ENCODE data around the gene HOXA4.

Gene HOXA4

DNA sequence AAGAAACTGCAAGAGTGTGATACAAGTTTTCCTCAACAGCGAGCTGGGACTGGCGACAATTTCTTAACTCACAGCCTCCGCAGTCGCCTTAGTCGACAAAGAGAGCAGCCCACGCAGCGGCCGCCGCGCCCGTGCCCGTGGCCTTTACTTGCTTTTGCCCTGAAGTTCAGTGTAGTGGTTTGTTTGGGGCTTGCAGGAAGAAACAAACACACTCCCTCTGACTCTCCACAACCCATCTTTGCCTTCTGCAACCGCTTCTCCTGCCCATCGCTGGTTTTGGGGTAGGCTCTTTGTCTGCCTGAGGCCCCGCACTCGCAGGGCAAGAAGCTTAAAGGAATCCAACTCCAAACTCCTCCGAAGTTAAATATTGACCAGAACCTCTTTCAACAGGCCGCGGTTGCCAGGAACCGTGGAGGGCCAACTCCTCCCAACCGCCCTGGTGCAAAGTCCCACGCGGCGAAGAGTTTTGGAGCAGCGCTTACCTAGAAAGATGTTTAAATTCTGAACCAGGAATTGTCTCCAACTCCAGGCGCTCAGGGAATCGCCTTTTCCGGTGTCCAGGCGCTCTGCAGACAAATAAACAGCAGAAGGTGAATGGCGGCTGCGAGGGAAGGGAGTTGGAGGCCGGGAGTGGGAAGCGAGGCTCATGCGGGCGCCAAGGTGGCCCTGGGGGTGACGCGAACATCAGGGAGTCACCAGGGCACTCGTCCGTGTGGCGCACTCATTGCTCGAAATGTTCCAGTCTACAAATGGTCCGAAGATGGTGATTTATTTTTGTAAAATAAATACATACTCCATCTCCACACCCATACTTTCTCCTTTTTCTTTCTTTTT is 8.3 kb downstream of the HOXA4 start:
- no peaks in the 10 kb centered on the region for H3K79me2 ChIP-seq (ENCODE audit: control insufficient read depth, insufficient read depth, low read length)
- H3K27me3 ChIP-seq (ENCODE audit: insufficient read depth, low read length, poor library complexity): peaks cover 97% of the 10 kb centered on the region

DNA sequence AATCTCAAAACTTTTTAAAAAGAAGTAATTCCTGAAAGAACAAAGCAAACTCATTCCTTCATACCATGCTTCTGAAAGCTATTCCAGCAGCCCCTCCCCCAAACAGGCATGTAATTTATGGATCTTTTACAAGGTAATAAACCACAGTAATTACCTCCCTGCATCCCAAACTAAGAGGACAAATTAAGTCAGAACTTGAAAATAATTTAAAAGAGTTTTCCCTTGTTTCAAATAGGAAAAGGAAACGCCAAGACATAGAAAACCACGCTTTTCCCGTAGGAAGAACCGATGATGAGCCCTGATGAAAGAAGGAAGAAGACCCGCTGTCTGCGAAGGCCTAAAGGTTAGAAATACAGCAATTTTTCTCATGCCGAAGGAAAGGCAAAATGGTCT is 8.9 kb downstream of the HOXA4 start:
- no peak overlapping the region for H3K4me3 ChIP-seq (ENCODE audit: low read length)
- peaks cover 97% of the 10 kb centered on the region for H3K27me3 ChIP-seq (ENCODE audit: insufficient read depth, low read length, poor library complexity)

More for the DNA sequence above, 8.3 kb downstream of the HOXA4 start:
- no peak overlapping the region for H2BK15ac ChIP-seq (replicated peaks; ENCODE audit: low read depth)
- H3K27ac ChIP-seq (ENCODE audit: low read depth, low read length): no peak overlapping the region
- H3K4ac ChIP-seq (ENCODE audit: low read depth, low read length): no peak overlapping the region
- no peak overlapping the region for H3K9ac ChIP-seq (ENCODE audit: low read length)
- no peak overlapping the region for H2BK120ac ChIP-seq (ENCODE audit: low read depth, low read length)
- H3K79me1 ChIP-seq (ENCODE audit: low read length): no peaks in the 10 kb centered on the region
- no peak for DNase-seq
- no peak overlapping the region for H2AK5ac ChIP-seq (ENCODE audit: low read length)
- H3K23ac ChIP-seq (ENCODE audit: low read length): no peak overlapping the region
- no peak overlapping the region for H3K56ac ChIP-seq (ENCODE audit: low read length)
- no peak overlapping the region for H3K4me3 ChIP-seq (ENCODE audit: low read length)
- no peaks in the 10 kb centered on the region for H3K36me3 ChIP-seq (ENCODE audit: control insufficient read depth, insufficient read depth, low read length)
- H4K5ac ChIP-seq (ENCODE audit: low read length): no peak overlapping the region
- no peak overlapping the region for H4K8ac ChIP-seq (ENCODE audit: low read depth, low read length)
- H3K4me2 ChIP-seq (ENCODE audit: low read length): no peak overlapping the region
- no peak overlapping the region for H3K18ac ChIP-seq (ENCODE audit: low read length)
- H2BK5ac ChIP-seq (ENCODE audit: low read length): no peak overlapping the region
- no peaks in the 10 kb centered on the region for H3K4me1 ChIP-seq (ENCODE audit: control insufficient read depth, low read depth, low read length)
- no CpG with 5 or more reads among the region's 42 CpGs for WGBS (ENCODE audit: extremely low coverage, insufficient coverage, low lambda C conversion rate)

DNA sequence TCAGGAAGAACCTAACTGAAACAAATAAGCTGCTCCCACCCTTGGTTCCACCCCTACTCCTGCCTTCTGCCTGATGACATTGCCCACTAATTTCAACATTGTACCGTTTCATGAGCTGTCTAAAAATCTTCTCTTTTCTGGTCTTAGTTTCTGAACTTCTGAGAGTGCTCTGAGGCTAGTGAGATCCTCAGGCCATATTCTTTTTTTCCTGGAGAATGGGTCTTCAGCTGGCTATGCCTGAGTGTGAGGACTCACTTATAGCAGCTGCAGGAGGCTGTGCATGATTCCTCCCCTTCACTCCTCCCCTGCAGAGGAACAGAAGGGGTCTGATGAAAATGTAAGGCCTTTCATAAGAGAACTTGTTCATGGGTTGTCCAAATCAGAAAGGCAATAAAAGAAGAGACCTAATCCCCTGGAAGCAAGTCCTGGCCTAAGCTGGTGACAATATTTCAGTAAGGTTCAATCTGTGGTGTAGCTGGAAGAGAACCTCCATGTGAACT is 11.1 kb downstream of the HOXA4 start:
- H3K27me3 ChIP-seq (ENCODE audit: insufficient read depth, low read length, poor library complexity): peaks cover 95% of the 10 kb centered on the region
- no peak overlapping the region for H3K4me2 ChIP-seq (ENCODE audit: low read length)
- H3K4me1 ChIP-seq (ENCODE audit: control insufficient read depth, low read depth, low read length): no peaks in the 10 kb centered on the region
- H2BK5ac ChIP-seq (ENCODE audit: low read length): no peak overlapping the region
- H3K36me3 ChIP-seq (ENCODE audit: control insufficient read depth, insufficient read depth, low read length): no peaks in the 10 kb centered on the region
- no peak overlapping the region for H2BK15ac ChIP-seq (replicated peaks; ENCODE audit: low read depth)
- H3K79me1 ChIP-seq (ENCODE audit: low read length): no peaks in the 10 kb centered on the region
- H3K4me3 ChIP-seq (ENCODE audit: low read length): no peak overlapping the region
- H3K23ac ChIP-seq (ENCODE audit: low read length): no peak overlapping the region
- no peak overlapping the region for H4K5ac ChIP-seq (ENCODE audit: low read length)
- no peak overlapping the region for H3K9ac ChIP-seq (ENCODE audit: low read length)
- no peak overlapping the region for H2BK120ac ChIP-seq (ENCODE audit: low read depth, low read length)
- WGBS (ENCODE audit: extremely low coverage, insufficient coverage, low lambda C conversion rate): no CpG with 5 or more reads among the region's 1 CpG
- DNase-seq: no peak
- H4K8ac ChIP-seq (ENCODE audit: low read depth, low read length): no peak overlapping the region
- H3K18ac ChIP-seq (ENCODE audit: low read length): no peak overlapping the region
- H3K4ac ChIP-seq (ENCODE audit: low read depth, low read length): no peak overlapping the region
- no peak overlapping the region for H2AK5ac ChIP-seq (ENCODE audit: low read length)
- no peak overlapping the region for H3K27ac ChIP-seq (ENCODE audit: low read depth, low read length)
- no peaks in the 10 kb centered on the region for H3K79me2 ChIP-seq (ENCODE audit: control insufficient read depth, insufficient read depth, low read length)
- H3K56ac ChIP-seq (ENCODE audit: low read length): no peak overlapping the region

More for the DNA sequence above, 8.9 kb downstream of the HOXA4 start:
- Histone ChIP-seq H2AK5ac (ENCODE audit: low read length) (no peak overlapping the region), H4K8ac (ENCODE audit: low read depth, low read length) (no peak overlapping the region), H3K56ac (ENCODE audit: low read length) (no peak overlapping the region), H3K4me2 (ENCODE audit: low read length) (no peak overlapping the region), H3K18ac (ENCODE audit: low read length) (no peak overlapping the region), H3K79me1 (ENCODE audit: low read length) (no peaks in the 10 kb centered on the region), H3K27ac (ENCODE audit: low read depth, low read length) (no peak overlapping the region), H4K5ac (ENCODE audit: low read length) (no peak overlapping the region), H2BK120ac (ENCODE audit: low read depth, low read length) (no peak overlapping the region), H3K4me1 (ENCODE audit: control insufficient read depth, low read depth, low read length) (no peaks in the 10 kb centered on the region), H2BK5ac (ENCODE audit: low read length) (no peak overlapping the region), H3K9ac (ENCODE audit: low read length) (no peak overlapping the region), H3K4ac (ENCODE audit: low read depth, low read length) (no peak overlapping the region), H3K23ac (ENCODE audit: low read length) (no peak overlapping the region), H3K79me2 (ENCODE audit: control insufficient read depth, insufficient read depth, low read length) (no peaks in the 10 kb centered on the region), H3K36me3 (ENCODE audit: control insufficient read depth, insufficient read depth, low read length) (no peaks in the 10 kb centered on the region), H2BK15ac (replicated peaks; ENCODE audit: low read depth) (no peak overlapping the region)
- no CpG with 5 or more reads among the region's 7 CpGs for WGBS (ENCODE audit: extremely low coverage, insufficient coverage, low lambda C conversion rate)
- DNase-seq: no peak

GRCh38 chr7:27118580-27118979 is 12.0 kb downstream of the HOXA4 start:
- Histone ChIP-seq H2BK5ac (ENCODE audit: low read length) (no peak overlapping the region), H3K79me2 (ENCODE audit: control insufficient read depth, insufficient read depth, low read length) (no peaks in the 10 kb centered on the region), H2AK5ac (ENCODE audit: low read length) (no peak overlapping the region), H3K23ac (ENCODE audit: low read length) (no peak overlapping the region), H3K36me3 (ENCODE audit: control insufficient read depth, insufficient read depth, low read length) (no peaks in the 10 kb centered on the region), H3K4ac (ENCODE audit: low read depth, low read length) (no peak overlapping the region), H3K27me3 (ENCODE audit: insufficient read depth, low read length, poor library complexity) (peaks cover 91% of the 10 kb centered on the region), H3K9ac (ENCODE audit: low read length) (no peak overlapping the region), H4K8ac (ENCODE audit: low read depth, low read length) (no peak overlapping the region), H3K27ac (ENCODE audit: low read depth, low read length) (no peak overlapping the region), H3K4me3 (ENCODE audit: low read length) (no peak overlapping the region), H2BK120ac (ENCODE audit: low read depth, low read length) (no peak overlapping the region), H3K18ac (ENCODE audit: low read length) (no peak overlapping the region), H3K56ac (ENCODE audit: low read length) (no peak overlapping the region), H3K79me1 (ENCODE audit: low read length) (no peaks in the 10 kb centered on the region), H3K4me1 (ENCODE audit: control insufficient read depth, low read depth, low read length) (no peaks in the 10 kb centered on the region), H2BK15ac (replicated peaks; ENCODE audit: low read depth) (no peak overlapping the region), H3K4me2 (ENCODE audit: low read length) (no peak overlapping the region), H4K5ac (ENCODE audit: low read length) (no peak overlapping the region)
- no peak for DNase-seq
- WGBS (ENCODE audit: extremely low coverage, insufficient coverage, low lambda C conversion rate): no CpG with 5 or more reads among the region's 3 CpGs

DNA sequence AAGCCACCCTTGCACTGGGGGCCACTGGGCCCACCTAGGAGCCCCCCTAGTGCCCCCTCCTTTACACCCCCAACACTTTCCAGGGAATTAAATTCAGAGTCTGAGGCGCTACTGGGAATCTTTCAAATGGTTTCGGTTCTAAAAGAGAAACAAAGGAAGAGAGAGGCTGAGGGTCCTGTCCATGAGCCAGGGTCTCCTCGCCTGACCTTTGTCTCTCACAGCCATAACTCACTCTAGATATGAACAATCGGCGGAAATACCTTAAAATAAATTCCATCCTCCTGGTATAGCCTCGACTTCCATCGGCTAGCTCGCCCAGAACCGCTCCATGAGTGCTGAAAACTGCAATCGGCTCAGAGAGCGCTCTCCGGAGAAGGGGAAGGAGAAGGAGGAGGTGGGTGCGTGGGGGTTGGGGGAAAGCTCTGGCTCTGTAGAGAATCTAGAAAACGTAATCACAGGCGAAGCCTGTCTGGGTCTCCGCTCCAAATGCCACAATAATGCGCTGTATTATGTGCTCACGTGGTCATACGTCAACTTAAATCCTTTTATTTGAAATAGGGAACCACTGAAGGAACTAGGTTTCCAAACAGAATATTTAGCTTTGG is 12.6 kb downstream of the HOXA4 start:
- no peak for DNase-seq
- Histone ChIP-seq H3K4me3 (ENCODE audit: low read length) (no peak overlapping the region), H3K27ac (ENCODE audit: low read depth, low read length) (no peak overlapping the region), H3K36me3 (ENCODE audit: control insufficient read depth, insufficient read depth, low read length) (no peaks in the 10 kb centered on the region), H2BK15ac (replicated peaks; ENCODE audit: low read depth) (no peak overlapping the region), H4K8ac (ENCODE audit: low read depth, low read length) (no peak overlapping the region), H3K18ac (ENCODE audit: low read length) (no peak overlapping the region), H3K23ac (ENCODE audit: low read length) (no peak overlapping the region), H3K79me2 (ENCODE audit: control insufficient read depth, insufficient read depth, low read length) (no peaks in the 10 kb centered on the region), H3K4ac (ENCODE audit: low read depth, low read length) (no peak overlapping the region), H4K5ac (ENCODE audit: low read length) (no peak overlapping the region), H2AK5ac (ENCODE audit: low read length) (no peak overlapping the region), H3K79me1 (ENCODE audit: low read length) (no peaks in the 10 kb centered on the region), H3K56ac (ENCODE audit: low read length) (no peak overlapping the region), H3K27me3 (ENCODE audit: insufficient read depth, low read length, poor library complexity) (peaks cover 90% of the 10 kb centered on the region), H2BK120ac (ENCODE audit: low read depth, low read length) (no peak overlapping the region), H3K9ac (ENCODE audit: low read length) (no peak overlapping the region), H2BK5ac (ENCODE audit: low read length) (no peak overlapping the region), H3K4me1 (ENCODE audit: control insufficient read depth, low read depth, low read length) (no peaks in the 10 kb centered on the region), H3K4me2 (ENCODE audit: low read length) (no peak overlapping the region)
- WGBS (ENCODE audit: extremely low coverage, insufficient coverage, low lambda C conversion rate): no CpG with 5 or more reads among the region's 19 CpGs

All from mesendoderm (in vitro differentiated cells).